Heart left ventricle (tissue), 16 donors: ENCODE data around the gene RECK. TPM values are rescaled to one million over a fixed set of nuclear protein-coding genes. Genes with fewer than 3 reads are reported as not detected.
"Not testable (repeated sequence)": the region's sequence is repeated elsewhere in the genome, so short reads cannot be mapped to it uniquely, and the experiment has no call there.

Source experiments
- ATAC-seq, 4 donors: fragments of 200-7000 bp; cut with Tn5 transposase; one replicate each; pipeline ENCODE4 v1.9.1; 2020 to 2022; ENCODE audit warnings: moderate library complexity in 4 of 4, mild to moderate bottlenecking in 3 of 4, moderate number of reproducible peaks in 1 of 4
- DNase-seq, 5 donors: peaks; one replicate each; pipeline ENCODE4 v3.0.0-alpha.2; 2020
- H3K27ac ChIP-seq, 12 donors: fragments of 200-600 bp; sonication (generic) in 4 of 12; one replicate each; pipeline versions ENCODE4 v1.5.0 to v1.8.0; 2016 to 2022; ENCODE audit warnings: mild to moderate bottlenecking in 2 of 12
- H3K27me3 ChIP-seq, 9 donors: fragments of 200-600 bp; sonication (generic) in 2 of 9; one replicate each; pipeline versions ENCODE4 v1.5.1 to v1.8.0; 2016 to 2022; ENCODE audit warnings: mild to moderate bottlenecking in 3 of 9
- H3K36me3 ChIP-seq, 9 donors: fragments of 200-600 bp; sonication (generic) in 2 of 9; one replicate each; pipeline versions ENCODE4 v1.5.0 to v1.8.0; 2018 to 2022; ENCODE audit warnings: mild to moderate bottlenecking in 2 of 9
- H3K4me1 ChIP-seq, 12 donors: fragments of 200-600 bp; sonication (generic) in 4 of 12; one replicate each; pipeline versions ENCODE4 v1.5.0 to v1.8.0; 2016 to 2022; ENCODE audit warnings: mild to moderate bottlenecking in 3 of 12
- H3K4me3 ChIP-seq, 12 donors: fragments of 200-600 bp; sonication (generic) in 4 of 12; one replicate each; pipeline versions ENCODE4 v1.5.0 to v1.8.0; 2017 to 2022; ENCODE audit warnings: mild to moderate bottlenecking in 9 of 12, moderate library complexity in 4 of 12
- H3K9me3 ChIP-seq, 12 donors: fragments of 200-600 bp; sonication (generic) in 4 of 12; one replicate each; pipeline versions ENCODE4 v1.5.0 to v1.8.0; 2016 to 2022; ENCODE audit warnings: mild to moderate bottlenecking in 1 of 12
- POLR2A ChIP-seq, 2 donors: fragments of 450-650 bp; IDR thresholded peaks; one replicate each; pipeline ENCODE4 v1.6.1; 2017; ENCODE audit warnings: antibody characterized with exemption in 2 of 2, mild to moderate bottlenecking in 2 of 2, moderate library complexity in 2 of 2
- WGBS, 4 donors: extraction: QIAGEN DNeasy Blood & Tissue Kit in 2 of 4; methylation state at CpG; one replicate each; pipeline versions ENCODE4 v1.1.5 to v1.1.7; 2013 to 2018; 5-methylcytosine and 5-hydroxymethylcytosine counted together
- intact Hi-C, 10 donors: fragments of 100-400 bp; cut with DNase I; formaldehyde crosslinking; loops; one replicate each; pipeline versions ENCODE4 v1.11.1 to v1.14.2; 2022
- long read RNA-seq, 3 donors: library from polyadenylated mRNA; unstranded; transcript quantifications; one replicate each; pipeline ENCODE4 v2.0.0, GENCODE V29; 2020 to 2021
- polyA plus RNA-seq, 2 donors: library from polyadenylated mRNA; stranded (reverse); fragments of 200-250 nt; gene quantifications; one replicate each; pipeline ENCODE4 v1.2.3, GENCODE V29; 2013
- total RNA-seq, 9 donors: library from RNA; depleted of rRNA in 2 of 9; stranded (reverse); fragments of >200 nt in 2 of 9; fragmentation: NEBNext Ultra II Directional in 3 of 9; extraction: Animal tissue kit (Norgen Biotek cat#: 25700) in 3 of 9; gene quantifications; one replicate each; pipeline versions ENCODE4 v1.1.0 to v1.2.4, GENCODE V29; 2016 to 2023
- TF ChIP-seq, protein P1 (sequence below), 12 donors: fragments of 200-600 bp; sonication (generic) in 4 of 12; IDR thresholded peaks; one replicate each; pipeline versions ENCODE4 v1.5.0 to v1.8.0; 2018 to 2022; ENCODE audit warnings: antibody characterized with exemption in 12 of 12, mild to moderate bottlenecking in 5 of 12
- donor health status: ischemic (EF 13 %, LVEDD 7.1; RV severe dilation, severe dysfunction).
- donor health status: healthy with polysubstance abuse.
- donor health status: DM: no; HTN: yes; CAD: no.
- donor health status: DM: no; HTN: no; CAD: no.
- donor health status: ischemic (EF 25% LVEDD 6.9; RV normal size, moderate dysfunction).
- donor health status: ischemic (EF 25% LVEDD 5.7; RV mildly dilated, moderate dysfunction).
- donor health status: healthy.
- donor health status: DM: yes; HTN: yes; CAD: no.
- donor health status: ischemic (EF 35%, LVEDD 5.7; RV mildly dilated, moderate dysfunction).
- donor health status: nonischemic (EF 11% LVEDD 7.7; RV severe dilation, severe dysfunction).
- donor health status: DM: yes; HTN: yes; CAD: no.
- donor health status: PGD.
- donor health status: ischemic (EF 29% LVEDD 5.4; RV normal size, mild dysfunction).
- donor health status: nonischemic (EF 23%, LVEDD 6.1; RV moderate dilation, normal function).

RECK gene, protein sequence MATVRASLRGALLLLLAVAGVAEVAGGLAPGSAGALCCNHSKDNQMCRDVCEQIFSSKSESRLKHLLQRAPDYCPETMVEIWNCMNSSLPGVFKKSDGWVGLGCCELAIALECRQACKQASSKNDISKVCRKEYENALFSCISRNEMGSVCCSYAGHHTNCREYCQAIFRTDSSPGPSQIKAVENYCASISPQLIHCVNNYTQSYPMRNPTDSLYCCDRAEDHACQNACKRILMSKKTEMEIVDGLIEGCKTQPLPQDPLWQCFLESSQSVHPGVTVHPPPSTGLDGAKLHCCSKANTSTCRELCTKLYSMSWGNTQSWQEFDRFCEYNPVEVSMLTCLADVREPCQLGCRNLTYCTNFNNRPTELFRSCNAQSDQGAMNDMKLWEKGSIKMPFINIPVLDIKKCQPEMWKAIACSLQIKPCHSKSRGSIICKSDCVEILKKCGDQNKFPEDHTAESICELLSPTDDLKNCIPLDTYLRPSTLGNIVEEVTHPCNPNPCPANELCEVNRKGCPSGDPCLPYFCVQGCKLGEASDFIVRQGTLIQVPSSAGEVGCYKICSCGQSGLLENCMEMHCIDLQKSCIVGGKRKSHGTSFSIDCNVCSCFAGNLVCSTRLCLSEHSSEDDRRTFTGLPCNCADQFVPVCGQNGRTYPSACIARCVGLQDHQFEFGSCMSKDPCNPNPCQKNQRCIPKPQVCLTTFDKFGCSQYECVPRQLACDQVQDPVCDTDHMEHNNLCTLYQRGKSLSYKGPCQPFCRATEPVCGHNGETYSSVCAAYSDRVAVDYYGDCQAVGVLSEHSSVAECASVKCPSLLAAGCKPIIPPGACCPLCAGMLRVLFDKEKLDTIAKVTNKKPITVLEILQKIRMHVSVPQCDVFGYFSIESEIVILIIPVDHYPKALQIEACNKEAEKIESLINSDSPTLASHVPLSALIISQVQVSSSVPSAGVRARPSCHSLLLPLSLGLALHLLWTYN
- total RNA-seq (10 to 100 TPM in 1 of 9 donors, 1 to 10 TPM in 8; 3.1 to 10.2 (median 4.9) TPM), polyA plus RNA-seq (1 to 10 TPM; 2.5 to 3.7 TPM)
- long read RNA-seq, donor 1, full-length matches to known transcripts, result 1 of 6 reads
- long read RNA-seq, donor 1, partial matches to known transcripts, result 3 of 6 reads
- long read RNA-seq, donor 1, other reads (novel, unspliced or antisense), result 2 of 6 reads
- long read RNA-seq, donor 2, full-length matches to known transcripts, result 3 of 14 reads
- long read RNA-seq, donor 2, partial matches to known transcripts, result 7 of 14 reads
- long read RNA-seq, donor 2, other reads (novel, unspliced or antisense), result 4 of 14 reads
- long read RNA-seq, donor 3, full-length matches to known transcripts, result 1 of 1 reads
- long read RNA-seq, donor 3, partial matches to known transcripts, result 0 of 1 reads
- long read RNA-seq, donor 3, other reads (novel, unspliced or antisense), result 0 of 1 reads

DNA sequence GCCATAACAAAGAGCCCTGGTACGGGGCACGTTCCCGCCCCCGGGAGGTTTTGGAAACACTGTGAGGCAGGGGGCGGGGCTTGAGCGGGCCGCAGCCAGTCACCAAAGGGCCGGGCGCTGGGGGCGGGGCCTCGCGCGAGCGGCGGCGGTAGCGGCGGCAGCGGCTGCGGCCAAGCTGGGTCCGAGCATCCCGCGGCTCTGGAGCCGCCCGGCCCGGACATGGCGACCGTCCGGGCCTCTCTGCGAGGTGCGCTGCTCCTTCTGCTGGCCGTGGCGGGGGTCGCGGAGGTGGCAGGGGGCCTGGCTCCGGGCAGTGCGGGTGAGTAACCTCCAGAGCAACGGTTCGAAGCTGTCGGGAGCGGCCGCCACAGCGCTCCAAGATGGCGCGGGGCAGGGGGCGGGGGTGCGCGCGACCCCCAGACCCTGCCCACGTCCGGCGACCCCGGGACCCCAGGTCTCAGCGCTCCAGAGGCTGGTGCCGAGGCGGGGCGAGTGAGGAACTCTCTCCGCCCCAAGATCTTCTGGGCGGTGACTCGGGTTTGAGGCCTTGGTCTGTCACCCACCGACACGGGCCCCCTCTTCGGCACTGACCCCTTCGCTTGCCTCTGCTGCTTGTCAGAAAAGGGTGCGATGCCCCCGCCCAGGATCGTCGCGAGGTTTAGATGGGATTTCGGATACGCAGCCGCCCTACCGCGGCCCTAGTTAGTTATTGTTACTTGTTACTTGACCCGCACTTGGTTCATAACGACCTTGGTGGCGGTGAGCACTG is at the start of gene RECK:
Gene RECK (plus strand): TSS at position 134 of the 769 bp plus-strand sequence. CDS start 86 bp downstream, at position 220.
- no peaks in the 10 kb centered on the region for H3K36me3 ChIP-seq
- TF ChIP-seq, protein P1, sequence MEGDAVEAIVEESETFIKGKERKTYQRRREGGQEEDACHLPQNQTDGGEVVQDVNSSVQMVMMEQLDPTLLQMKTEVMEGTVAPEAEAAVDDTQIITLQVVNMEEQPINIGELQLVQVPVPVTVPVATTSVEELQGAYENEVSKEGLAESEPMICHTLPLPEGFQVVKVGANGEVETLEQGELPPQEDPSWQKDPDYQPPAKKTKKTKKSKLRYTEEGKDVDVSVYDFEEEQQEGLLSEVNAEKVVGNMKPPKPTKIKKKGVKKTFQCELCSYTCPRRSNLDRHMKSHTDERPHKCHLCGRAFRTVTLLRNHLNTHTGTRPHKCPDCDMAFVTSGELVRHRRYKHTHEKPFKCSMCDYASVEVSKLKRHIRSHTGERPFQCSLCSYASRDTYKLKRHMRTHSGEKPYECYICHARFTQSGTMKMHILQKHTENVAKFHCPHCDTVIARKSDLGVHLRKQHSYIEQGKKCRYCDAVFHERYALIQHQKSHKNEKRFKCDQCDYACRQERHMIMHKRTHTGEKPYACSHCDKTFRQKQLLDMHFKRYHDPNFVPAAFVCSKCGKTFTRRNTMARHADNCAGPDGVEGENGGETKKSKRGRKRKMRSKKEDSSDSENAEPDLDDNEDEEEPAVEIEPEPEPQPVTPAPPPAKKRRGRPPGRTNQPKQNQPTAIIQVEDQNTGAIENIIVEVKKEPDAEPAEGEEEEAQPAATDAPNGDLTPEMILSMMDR (IDR thresholded peaks at IDR 0.05), result no peak
- TF ChIP-seq POLR2A (IDR thresholded peaks at IDR 0.05), result peak in 1 of 2 donors; percentile 70
- intact Hi-C loops, result no loop called here
- DNase-seq (peak; percentile 91 to 95 (median 92)), ATAC-seq (peak; percentile 83 to 97 (median 94))
- peaks cover 0 to 50% (median 28%) of the 10 kb centered on the region in 12 donors for H3K4me1 ChIP-seq
- H3K27me3 ChIP-seq, result no peaks in the 10 kb centered on the region
- 0% methylated on average over 18 to 77 of the region's 77 CpGs for WGBS, 4 donors
- no peaks in the 10 kb centered on the region for H3K9me3 ChIP-seq
- peak within 1 kb of the TSS; percentile 81 to 100 (median 93) for H3K4me3 ChIP-seq
- H3K27ac ChIP-seq, result peak within 1 kb of the TSS; percentile 38 to 88 (median 78)

DNA sequence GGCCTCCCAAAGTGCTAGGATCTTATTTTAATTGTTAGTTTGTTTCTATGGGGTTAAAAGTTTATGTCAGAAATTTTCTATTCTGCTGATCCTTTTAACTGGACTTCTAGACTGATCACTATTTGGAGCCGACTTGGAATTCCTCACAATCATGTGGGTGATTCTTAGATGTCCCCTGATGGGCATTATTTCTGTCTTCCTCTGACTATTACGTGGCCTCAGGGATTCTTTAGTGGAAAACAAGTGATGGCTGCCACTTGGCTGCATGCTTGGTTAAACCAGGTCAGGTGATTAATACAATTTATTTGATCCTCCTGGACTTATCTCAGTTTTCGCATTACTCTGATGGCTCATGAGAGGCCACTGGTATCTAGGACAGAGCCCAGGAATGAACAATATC is 46.6 kb upstream of the RECK start:
- H3K27ac ChIP-seq, result no peak overlapping the region
- no peak for TF ChIP-seq POLR2A (IDR thresholded peaks at IDR 0.05)
- TF ChIP-seq, protein P1 (IDR thresholded peaks at IDR 0.05), result no peak
- no peak for ATAC-seq
- no peak overlapping the region for H3K4me3 ChIP-seq
- WGBS, 4 donors, result 73 to 85% (median 79%) methylated on average over 3 of the region's 3 CpGs
- intact Hi-C loops, result no loop called here
- no peaks in the 10 kb centered on the region for H3K36me3 ChIP-seq
- no peak for DNase-seq
- no peaks in the 10 kb centered on the region for H3K4me1 ChIP-seq
- no peaks in the 10 kb centered on the region for H3K27me3 ChIP-seq
- no peaks in the 10 kb centered on the region for H3K9me3 ChIP-seq

DNA sequence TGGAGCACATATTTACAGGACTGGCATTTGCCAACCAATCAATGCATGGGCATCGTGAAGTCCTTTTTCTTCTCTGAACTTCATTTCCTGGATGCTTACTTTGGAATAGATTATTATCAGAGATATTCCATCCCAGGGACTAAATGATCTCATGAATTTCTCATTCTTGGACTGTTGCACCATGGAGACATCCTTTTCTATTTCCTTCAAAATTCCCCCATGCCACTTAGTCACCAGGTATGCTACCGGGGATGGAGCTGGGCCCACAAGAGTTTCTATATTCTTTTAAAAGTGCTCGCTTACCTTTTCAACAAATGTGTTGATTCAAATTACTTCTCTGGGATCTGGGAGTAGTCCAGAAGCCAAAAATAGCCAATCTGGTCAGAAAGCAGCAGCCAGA is 43.6 kb upstream of the RECK start:
- H3K27me3 ChIP-seq, DNase-seq, H3K9me3 ChIP-seq, intact Hi-C loops, H3K36me3 ChIP-seq, H3K4me3 ChIP-seq, ATAC-seq, H3K27ac ChIP-seq: not testable (repeated sequence)
- WGBS, 4 donors, result 90 to 94% (median 92%) methylated on average over 3 of the region's 3 CpGs
- H3K4me1 ChIP-seq, result peaks cover 0 to 13% (median 0%) of the 10 kb centered on the region in 12 donors
